Esophagus muscularis mucosa (tissue), 4 donors: ENCODE measurements around the gene SHROOM2.

ENCODE experiments used
- CTCF ChIP-seq, 3 experiments: fragments of 200-600 bp in 2 of 3; fragments of 450-650 bp in 1 of 3; sonication (generic) in 2 of 3; IDR thresholded peaks; one replicate each; pipeline ENCODE4 v1.5.1; 2017 to 2019; ENCODE audit warnings: antibody characterized with exemption in 3 of 3, mild to moderate bottlenecking in 2 of 3, moderate library complexity in 1 of 3
- EP300 ChIP-seq: sonication (generic); formaldehyde crosslinking; IDR thresholded peaks from one replicate; pipeline ENCODE4 v1.6.1; 2017; ENCODE audit warnings: antibody characterized with exemption
- POLR2AphosphoS5 ChIP-seq, 2 donors: sonication (generic); formaldehyde crosslinking; IDR thresholded peaks; one replicate each; pipeline ENCODE4 v1.6.1; 2017; ENCODE audit warnings: antibody characterized with exemption in 2 of 2

- TF ChIP-seq CTCF (IDR thresholded peaks at IDR 0.05) (no peak), EP300 (no peak), POLR2AphosphoS5 (IDR thresholded peaks at IDR 0.05) (no peak)
These were observed 46.6 kb downstream of the SHROOM2 start for GRCh38 chrX:9832811-9833210.
